ENCODE results near the gene KNTC1. TPM values are rescaled to one million over a fixed set of nuclear protein-coding genes. Genes with fewer than 3 reads are reported as not detected.

Gene KNTC1
- total and polyA plus RNA-seq, 9 donors: 13.8 to 27.7 (median 18.2) TPM

- no CpG with 5 or more reads among the region's 3 CpGs for WGBS (ENCODE audit: insufficient coverage)
- H3K4me1 ChIP-seq (ENCODE audit: control insufficient read depth, insufficient read depth, low read length): no peaks in the 10 kb centered on the region
- H3K27ac ChIP-seq (ENCODE audit: low read length): no peak overlapping the region
- no peaks in the 10 kb centered on the region for H3K36me3 ChIP-seq (ENCODE audit: control insufficient read depth, insufficient read depth, low read length)
- H3K27me3 ChIP-seq (ENCODE audit: control insufficient read depth, insufficient read depth, low read length): no peaks in the 10 kb centered on the region
- no peaks in the 10 kb centered on the region for H3K9me3 ChIP-seq (replicated peaks; ENCODE audit: control insufficient read depth, low read depth, low read length)
- H3K4me3 ChIP-seq (ENCODE audit: low read length): no peak overlapping the region
- no peak for DNase-seq
Observed at GRCh38 chr12:122661938-122662337, 134.9 kb downstream of the KNTC1 start.

- Histone ChIP-seq H3K27me3 (ENCODE audit: control insufficient read depth, insufficient read depth, low read length) (no peaks in the 10 kb centered on the region), H3K9me3 (replicated peaks; ENCODE audit: control insufficient read depth, low read depth, low read length) (no peaks in the 10 kb centered on the region), H3K4me1 (ENCODE audit: control insufficient read depth, insufficient read depth, low read length) (no peaks in the 10 kb centered on the region), H3K27ac (ENCODE audit: low read length) (no peak overlapping the region), H3K4me3 (ENCODE audit: low read length) (no peak overlapping the region), H3K36me3 (ENCODE audit: control insufficient read depth, insufficient read depth, low read length) (no peaks in the 10 kb centered on the region)
- 86% methylated on average over 5 of the region's 8 CpGs for WGBS (ENCODE audit: insufficient coverage)
- no peak for DNase-seq
Observed at GRCh38 chr12:122665349-122665748, 138.3 kb downstream of the KNTC1 start.

GRCh38 chr12:122665759-122666158 is 138.7 kb downstream of the KNTC1 start:
- Histone ChIP-seq H3K4me3 (ENCODE audit: low read length) (no peak overlapping the region), H3K9me3 (replicated peaks; ENCODE audit: control insufficient read depth, low read depth, low read length) (no peaks in the 10 kb centered on the region), H3K27me3 (ENCODE audit: control insufficient read depth, insufficient read depth, low read length) (no peaks in the 10 kb centered on the region), H3K36me3 (ENCODE audit: control insufficient read depth, insufficient read depth, low read length) (no peaks in the 10 kb centered on the region), H3K27ac (ENCODE audit: low read length) (no peak overlapping the region), H3K4me1 (ENCODE audit: control insufficient read depth, insufficient read depth, low read length) (no peaks in the 10 kb centered on the region)
- 100% methylated on average over 2 of the region's 5 CpGs for WGBS (ENCODE audit: insufficient coverage)
- DNase-seq: no peak

GRCh38 chr12:122668268-122668667 is 141.2 kb downstream of the KNTC1 start:
- no peaks in the 10 kb centered on the region for H3K27me3 ChIP-seq (ENCODE audit: control insufficient read depth, insufficient read depth, low read length)
- no CpG with 5 or more reads among the region's 2 CpGs for WGBS (ENCODE audit: insufficient coverage)
- H3K9me3 ChIP-seq (replicated peaks; ENCODE audit: control insufficient read depth, low read depth, low read length): no peaks in the 10 kb centered on the region
- no peak overlapping the region for H3K27ac ChIP-seq (ENCODE audit: low read length)
- H3K4me1 ChIP-seq (ENCODE audit: control insufficient read depth, insufficient read depth, low read length): no peaks in the 10 kb centered on the region
- H3K4me3 ChIP-seq (ENCODE audit: low read length): no peak overlapping the region
- no peaks in the 10 kb centered on the region for H3K36me3 ChIP-seq (ENCODE audit: control insufficient read depth, insufficient read depth, low read length)
- DNase-seq: no peak

- no peak overlapping the region for H3K4me3 ChIP-seq (ENCODE audit: low read length)
- H3K4me1 ChIP-seq (ENCODE audit: control insufficient read depth, insufficient read depth, low read length): no peaks in the 10 kb centered on the region
- no peaks in the 10 kb centered on the region for H3K9me3 ChIP-seq (replicated peaks; ENCODE audit: control insufficient read depth, low read depth, low read length)
- no peaks in the 10 kb centered on the region for H3K36me3 ChIP-seq (ENCODE audit: control insufficient read depth, insufficient read depth, low read length)
- H3K27me3 ChIP-seq (ENCODE audit: control insufficient read depth, insufficient read depth, low read length): no peaks in the 10 kb centered on the region
- H3K27ac ChIP-seq (ENCODE audit: low read length): no peak overlapping the region
- WGBS (ENCODE audit: insufficient coverage): no CpG with 5 or more reads among the region's 5 CpGs
- no peak for DNase-seq
Observed at GRCh38 chr12:122669397-122670070, 142.5 kb downstream of the KNTC1 start.

- Histone ChIP-seq H3K4me1 (ENCODE audit: control insufficient read depth, insufficient read depth, low read length) (no peaks in the 10 kb centered on the region), H3K4me3 (ENCODE audit: low read length) (no peak overlapping the region), H3K9me3 (replicated peaks; ENCODE audit: control insufficient read depth, low read depth, low read length) (no peaks in the 10 kb centered on the region), H3K27ac (ENCODE audit: low read length) (no peak overlapping the region), H3K36me3 (ENCODE audit: control insufficient read depth, insufficient read depth, low read length) (no peaks in the 10 kb centered on the region), H3K27me3 (ENCODE audit: control insufficient read depth, insufficient read depth, low read length) (no peaks in the 10 kb centered on the region)
- DNase-seq: no peak
- WGBS (ENCODE audit: insufficient coverage): no CpG with 5 or more reads among the region's 2 CpGs
Observed at GRCh38 chr12:122672515-122672914, 145.5 kb downstream of the KNTC1 start.

Other genes with a start within 250 kb of the KNTC1 start
- 19.8 TPM for gene CLIP1, start 104.6 kb upstream of the KNTC1 start, total RNA-seq
- gene CLIP1, start 104.6 kb upstream of the KNTC1 start, polyA plus RNA-seq (ENCODE audit: insufficient read depth in 1 of 8, insufficient read length in 8 of 8, low replicate concordance in 1 of 8): 10 to 100 TPM; 16.6 to 28.3 (median 20.7) TPM
- gene ZCCHC8, start 26.3 kb upstream of the KNTC1 start, total RNA-seq: 20.9 TPM
- 10 to 100 TPM; 20.7 to 28.0 (median 23.9) TPM for gene ZCCHC8, start 26.3 kb upstream of the KNTC1 start, polyA plus RNA-seq (ENCODE audit: insufficient read depth in 1 of 8, insufficient read length in 8 of 8, low replicate concordance in 1 of 8)
- 62.1 TPM for gene RSRC2, start 313 bp upstream of the KNTC1 start, total RNA-seq
- gene RSRC2, start 313 bp upstream of the KNTC1 start, polyA plus RNA-seq (ENCODE audit: insufficient read depth in 1 of 8, insufficient read length in 8 of 8, low replicate concordance in 1 of 8): 100 to 1,000 TPM; 100 to 124 (median 111) TPM
- gene HCAR2, start 176.1 kb downstream of the KNTC1 start, total RNA-seq: not detected
- gene HCAR2, start 176.1 kb downstream of the KNTC1 start, polyA plus RNA-seq (ENCODE audit: insufficient read depth in 1 of 8, insufficient read length in 8 of 8, low replicate concordance in 1 of 8): 1 to 10 TPM in 1 of 8 donors, under 1 TPM in 5, not detected in 2; 0.06 to 1.7 (median 0.17) TPM
- not detected for gene HCAR3, start 189.6 kb downstream of the KNTC1 start, total RNA-seq
- gene HCAR3, start 189.6 kb downstream of the KNTC1 start, polyA plus RNA-seq (ENCODE audit: insufficient read depth in 1 of 8, insufficient read length in 8 of 8, low replicate concordance in 1 of 8): under 1 TPM in 3 of 8 donors, not detected in 5; 0.12 to 0.97 (median 0.34) TPM
- 0.09 TPM for gene HCAR1, start 203.6 kb downstream of the KNTC1 start, total RNA-seq
- under 1 TPM; 0.07 to 0.27 (median 0.13) TPM for gene HCAR1, start 203.6 kb downstream of the KNTC1 start, polyA plus RNA-seq (ENCODE audit: insufficient read depth in 1 of 8, insufficient read length in 8 of 8, low replicate concordance in 1 of 8)
- 37.3 TPM for gene DENR, start 225.6 kb downstream of the KNTC1 start, total RNA-seq
- 10 to 100 TPM; 51.9 to 74.1 (median 67.9) TPM for gene DENR, start 225.6 kb downstream of the KNTC1 start, polyA plus RNA-seq (ENCODE audit: insufficient read depth in 1 of 8, insufficient read length in 8 of 8, low replicate concordance in 1 of 8)
- gene CCDC62, start 247.3 kb downstream of the KNTC1 start, total RNA-seq: 1.4 TPM
- under 1 TPM; 0.42 to 0.94 (median 0.60) TPM for gene CCDC62, start 247.3 kb downstream of the KNTC1 start, polyA plus RNA-seq (ENCODE audit: insufficient read depth in 1 of 8, insufficient read length in 8 of 8, low replicate concordance in 1 of 8)

All from muscle of leg (tissue), 11 donors.